ENCODE measurements around the gene PLAAT2.

Gene PLAAT2

DNA sequence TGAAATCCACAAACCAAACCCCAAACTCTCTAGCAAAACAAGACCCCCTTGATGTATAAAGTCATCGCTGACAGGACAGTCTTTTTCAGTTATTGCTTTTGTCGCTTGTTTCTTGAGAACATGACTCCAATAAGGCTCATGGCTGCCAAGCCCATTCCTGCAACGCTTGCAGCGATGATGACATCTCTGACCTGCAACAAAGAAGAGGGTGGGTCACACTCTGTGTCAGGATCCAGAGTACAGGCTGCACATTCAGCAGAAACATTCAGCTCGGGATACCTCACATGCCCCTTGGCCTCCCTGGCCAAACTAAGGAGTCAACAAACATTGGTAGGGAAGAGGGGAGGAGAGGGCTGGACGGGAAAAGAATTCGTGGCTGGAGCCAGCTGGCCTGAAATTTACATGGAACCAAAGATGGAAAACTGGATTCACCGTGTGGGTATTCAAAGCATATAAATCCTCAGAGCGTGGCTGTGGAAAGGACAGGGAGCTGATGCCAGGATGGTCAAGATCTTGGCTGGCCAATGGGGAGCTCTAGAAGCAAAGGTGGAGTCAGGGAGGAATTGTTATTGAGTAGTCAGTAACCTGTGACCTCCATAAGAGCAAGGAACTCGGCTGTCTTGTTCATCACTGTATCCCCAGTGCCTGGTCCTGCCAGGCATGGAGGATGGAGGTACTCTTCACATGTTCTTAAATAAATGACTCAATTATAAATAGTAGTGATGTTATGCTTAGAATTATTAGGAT, 11.8 kb upstream of the PLAAT2 start:
- peak overlapping the region; percentile 59 for H3K4me3 ChIP-seq (ENCODE audit: low read depth, low read length)
- H3K4me1 ChIP-seq (ENCODE audit: control insufficient read depth, insufficient read depth, low read length, unreplicated experiment), result peaks cover 19% of the 10 kb centered on the region
- peak overlapping the region; percentile 51 for H3K27ac ChIP-seq (ENCODE audit: low read depth, low read length)
- no peaks in the 10 kb centered on the region for H3K79me2 ChIP-seq (ENCODE audit: control insufficient read depth, insufficient read depth, low read length, unreplicated experiment)
- H3K36me3 ChIP-seq (ENCODE audit: insufficient read depth, low read length), result peaks cover 3% of the 10 kb centered on the region
- H3K27me3 ChIP-seq (ENCODE audit: insufficient read depth, low read length), result no peaks in the 10 kb centered on the region
- H2AFZ ChIP-seq (ENCODE audit: low read length, unreplicated experiment), result peak overlapping the region; percentile 73

DNA sequence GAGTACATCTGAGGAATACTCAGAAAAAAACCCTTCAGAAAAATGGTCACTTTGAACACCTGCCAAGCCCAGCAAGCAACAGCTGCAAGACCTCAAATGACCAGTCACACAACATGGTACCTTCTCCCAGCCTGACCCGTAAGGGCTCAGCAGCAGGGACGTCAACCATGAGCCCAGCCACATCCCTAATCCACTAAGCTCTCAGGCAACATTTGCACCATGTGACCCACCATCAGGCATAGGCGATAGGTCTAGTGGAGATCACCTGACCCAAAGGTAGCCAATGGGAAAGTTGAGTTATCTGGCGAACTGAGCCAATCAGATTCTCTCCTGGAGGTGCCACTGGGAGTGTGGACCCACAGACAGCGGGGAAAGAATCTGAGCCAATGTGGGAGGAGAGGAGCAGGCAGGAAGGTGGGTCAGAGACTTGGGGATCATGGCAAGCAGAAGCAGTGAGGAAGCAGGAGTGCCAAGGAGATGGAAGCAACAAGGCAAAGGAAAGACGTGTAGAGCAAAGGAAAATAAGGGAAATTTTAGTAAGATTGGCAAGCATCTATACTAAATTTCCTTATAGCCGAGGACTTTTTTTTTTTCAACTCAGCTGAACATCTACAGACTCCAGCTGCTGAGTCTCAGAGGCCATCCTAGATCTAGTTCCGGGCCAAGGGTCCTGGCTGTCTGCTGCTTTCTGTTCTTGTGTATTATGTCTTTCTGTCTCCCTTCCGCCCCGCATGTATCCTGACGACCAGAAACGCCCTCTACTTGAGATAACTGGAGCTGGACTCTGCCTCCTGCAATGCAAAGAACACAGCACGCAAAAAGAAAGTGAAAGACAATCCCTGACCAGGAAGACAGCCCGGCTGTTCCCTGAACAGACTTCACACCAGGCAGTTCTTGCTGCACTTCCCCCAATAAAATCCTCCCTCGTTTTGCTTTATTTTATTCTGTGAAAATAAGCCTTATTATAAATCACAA, 11.0 kb upstream of the PLAAT2 start:
- H3K4me1 ChIP-seq (ENCODE audit: control insufficient read depth, insufficient read depth, low read length, unreplicated experiment), result peaks cover 19% of the 10 kb centered on the region
- H3K27me3 ChIP-seq (ENCODE audit: insufficient read depth, low read length), result no peaks in the 10 kb centered on the region
- peak overlapping the region; percentile 59 for H3K4me3 ChIP-seq (ENCODE audit: low read depth, low read length)
- H3K79me2 ChIP-seq (ENCODE audit: control insufficient read depth, insufficient read depth, low read length, unreplicated experiment), result no peaks in the 10 kb centered on the region
- H3K36me3 ChIP-seq (ENCODE audit: insufficient read depth, low read length), result no peaks in the 10 kb centered on the region
- peak overlapping the region; percentile 51 for H3K27ac ChIP-seq (ENCODE audit: low read depth, low read length)
- peak overlapping the region; percentile 73 for H2AFZ ChIP-seq (ENCODE audit: low read length, unreplicated experiment)

DNA sequence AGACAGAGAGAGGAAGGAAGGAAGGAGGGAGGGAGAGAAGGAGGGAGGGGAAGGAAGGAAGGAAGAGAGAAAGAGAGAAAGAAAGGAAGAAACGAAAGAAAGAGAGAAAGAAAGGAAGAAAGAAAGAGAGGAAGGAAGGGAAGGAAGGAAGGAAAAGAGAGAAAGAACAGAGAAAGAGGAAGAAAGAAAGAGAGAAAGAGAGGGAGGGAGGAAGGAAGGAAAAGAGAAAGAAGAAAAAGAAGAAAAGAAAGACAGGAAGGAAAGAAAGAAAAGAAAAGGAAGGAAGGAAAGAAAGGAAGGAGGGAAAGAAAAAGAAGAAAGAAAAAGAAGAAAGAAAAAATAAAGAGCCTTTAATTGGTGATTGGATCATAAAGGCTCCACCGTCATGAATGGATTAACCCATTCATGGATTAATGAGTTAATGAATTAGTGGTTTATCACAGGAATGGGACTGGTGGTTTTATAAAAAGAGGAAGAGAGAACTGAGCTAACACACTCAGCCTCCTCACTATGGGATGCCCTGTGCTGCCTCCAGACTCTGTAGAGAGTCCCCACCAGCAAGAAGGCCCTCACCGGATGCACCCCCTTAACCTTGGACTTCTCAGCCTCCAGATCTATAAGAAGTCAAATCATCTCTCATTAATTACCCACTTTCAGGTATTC, 9.0 kb upstream of the PLAAT2 start:
- no peak overlapping the region for H3K27ac ChIP-seq (ENCODE audit: low read depth, low read length)

DNA sequence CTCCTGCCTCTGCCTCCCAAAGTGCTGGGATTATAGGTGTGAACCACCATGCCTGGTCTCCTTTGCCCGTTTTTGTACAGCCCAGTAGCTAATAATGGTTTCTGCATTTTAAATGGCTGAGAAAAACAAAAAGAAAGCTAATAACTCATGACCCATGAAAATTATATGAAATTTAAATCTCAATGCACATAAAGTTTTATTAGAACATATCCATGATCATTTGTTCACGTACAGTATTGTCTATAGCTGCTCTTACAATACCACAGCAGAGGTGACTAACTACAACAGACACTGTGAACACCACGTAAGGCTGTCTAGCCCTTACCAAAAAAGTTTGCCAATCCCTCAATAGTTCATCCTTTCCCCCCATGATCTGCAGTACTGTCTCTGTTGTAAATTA, 6.4 kb upstream of the PLAAT2 start:
- H3K36me3 ChIP-seq (ENCODE audit: insufficient read depth, low read length), result no peaks in the 10 kb centered on the region
- no peaks in the 10 kb centered on the region for H3K27me3 ChIP-seq (ENCODE audit: insufficient read depth, low read length)
- H3K4me3 ChIP-seq (ENCODE audit: low read depth, low read length), result no peak overlapping the region
- no peaks in the 10 kb centered on the region for H3K79me2 ChIP-seq (ENCODE audit: control insufficient read depth, insufficient read depth, low read length, unreplicated experiment)
- H3K27ac ChIP-seq (ENCODE audit: low read depth, low read length), result no peak overlapping the region
- H2AFZ ChIP-seq (ENCODE audit: low read length, unreplicated experiment), result no peak overlapping the region
- H3K4me1 ChIP-seq (ENCODE audit: control insufficient read depth, insufficient read depth, low read length, unreplicated experiment), result peaks cover 26% of the 10 kb centered on the region

More for the DNA sequence above, 9.0 kb upstream of the PLAAT2 start:
- Histone ChIP-seq H3K79me2 (ENCODE audit: control insufficient read depth, insufficient read depth, low read length, unreplicated experiment) (no peaks in the 10 kb centered on the region), H3K36me3 (ENCODE audit: insufficient read depth, low read length) (no peaks in the 10 kb centered on the region), H3K4me3 (ENCODE audit: low read depth, low read length) (no peak overlapping the region), H3K4me1 (ENCODE audit: control insufficient read depth, insufficient read depth, low read length, unreplicated experiment) (peaks cover 29% of the 10 kb centered on the region), H2AFZ (ENCODE audit: low read length, unreplicated experiment) (no peak overlapping the region), H3K27me3 (ENCODE audit: insufficient read depth, low read length) (no peaks in the 10 kb centered on the region)

DNA sequence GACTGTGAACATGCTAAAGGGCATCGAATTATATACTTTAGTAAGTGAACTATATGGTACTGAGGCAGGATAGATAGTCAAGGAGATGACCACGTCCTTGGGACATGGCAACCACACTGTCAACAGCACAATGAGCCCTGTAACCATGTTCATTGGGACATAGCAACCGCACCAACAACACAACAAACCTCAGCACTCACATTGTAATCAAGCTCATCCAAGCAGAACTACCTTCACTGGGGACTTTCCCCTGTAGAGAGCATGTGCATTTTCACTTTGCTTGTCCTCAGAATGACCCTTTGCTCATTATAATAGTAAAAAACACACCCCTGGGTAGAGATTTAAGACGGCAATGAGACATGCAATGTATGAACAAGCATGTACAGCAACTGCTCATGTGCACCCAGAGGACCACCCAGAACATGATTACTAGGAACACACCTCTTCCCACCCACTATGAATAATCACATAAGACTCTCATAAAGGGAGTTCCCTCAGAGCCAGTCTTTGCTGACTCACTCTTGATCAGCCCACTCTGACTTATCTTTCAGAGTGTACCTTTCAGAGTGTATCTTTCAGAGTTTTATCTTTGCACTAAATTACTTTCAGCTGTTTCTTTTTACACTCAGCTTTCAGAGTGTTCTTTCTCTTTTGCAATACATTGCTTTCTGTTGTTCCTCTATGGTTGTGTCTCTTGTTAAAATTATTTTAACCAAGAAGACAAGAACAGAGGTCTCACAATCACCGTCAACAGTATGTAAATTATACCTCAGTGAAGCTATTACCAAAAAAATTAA, 4.1 kb upstream of the PLAAT2 start:
- Histone ChIP-seq H3K27ac (ENCODE audit: low read depth, low read length) (peak overlapping the region; percentile 91), H3K36me3 (ENCODE audit: insufficient read depth, low read length) (no peaks in the 10 kb centered on the region), H3K4me1 (ENCODE audit: control insufficient read depth, insufficient read depth, low read length, unreplicated experiment) (peaks cover 17% of the 10 kb centered on the region), H2AFZ (ENCODE audit: low read length, unreplicated experiment) (peak overlapping the region; percentile 59), H3K79me2 (ENCODE audit: control insufficient read depth, insufficient read depth, low read length, unreplicated experiment) (no peaks in the 10 kb centered on the region), H3K27me3 (ENCODE audit: insufficient read depth, low read length) (no peaks in the 10 kb centered on the region), H3K4me3 (ENCODE audit: low read depth, low read length) (peak overlapping the region; percentile 37)

DNA sequence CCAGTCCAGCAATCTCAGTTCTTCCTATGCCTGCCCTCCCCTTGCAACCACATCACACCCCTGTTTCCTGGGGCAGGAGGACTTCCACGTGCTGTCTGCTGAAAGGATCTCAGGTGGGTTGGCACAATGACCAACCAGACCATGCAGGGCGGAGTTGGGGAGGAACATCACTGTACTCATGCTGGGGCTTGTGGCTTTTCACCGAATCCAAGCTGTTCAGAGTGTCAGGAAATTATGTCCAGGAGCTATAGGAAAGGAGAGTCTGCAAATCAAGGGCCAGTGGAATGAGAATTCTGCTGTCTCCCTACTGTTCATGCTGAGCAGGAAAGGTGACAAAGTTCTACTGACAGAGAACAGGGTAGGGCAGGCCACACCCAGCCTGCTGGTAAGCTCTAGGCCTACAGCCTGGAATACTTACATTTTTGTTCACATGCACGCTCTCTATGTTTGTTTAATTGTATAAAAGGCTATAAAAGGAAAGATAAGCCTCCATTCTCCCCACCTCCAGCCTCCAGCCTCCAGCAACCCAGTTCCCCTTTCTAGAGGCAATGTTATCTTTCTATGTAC, 1.7 kb upstream of the PLAAT2 start:
- Histone ChIP-seq H3K79me2 (ENCODE audit: control insufficient read depth, insufficient read depth, low read length, unreplicated experiment) (no peaks in the 10 kb centered on the region), H3K27ac (ENCODE audit: low read depth, low read length) (no peak overlapping the region), H3K36me3 (ENCODE audit: insufficient read depth, low read length) (no peaks in the 10 kb centered on the region), H2AFZ (ENCODE audit: low read length, unreplicated experiment) (no peak overlapping the region), H3K4me1 (ENCODE audit: control insufficient read depth, insufficient read depth, low read length, unreplicated experiment) (peaks cover 17% of the 10 kb centered on the region), H3K27me3 (ENCODE audit: insufficient read depth, low read length) (no peaks in the 10 kb centered on the region), H3K4me3 (ENCODE audit: low read depth, low read length) (no peak overlapping the region)

DNA sequence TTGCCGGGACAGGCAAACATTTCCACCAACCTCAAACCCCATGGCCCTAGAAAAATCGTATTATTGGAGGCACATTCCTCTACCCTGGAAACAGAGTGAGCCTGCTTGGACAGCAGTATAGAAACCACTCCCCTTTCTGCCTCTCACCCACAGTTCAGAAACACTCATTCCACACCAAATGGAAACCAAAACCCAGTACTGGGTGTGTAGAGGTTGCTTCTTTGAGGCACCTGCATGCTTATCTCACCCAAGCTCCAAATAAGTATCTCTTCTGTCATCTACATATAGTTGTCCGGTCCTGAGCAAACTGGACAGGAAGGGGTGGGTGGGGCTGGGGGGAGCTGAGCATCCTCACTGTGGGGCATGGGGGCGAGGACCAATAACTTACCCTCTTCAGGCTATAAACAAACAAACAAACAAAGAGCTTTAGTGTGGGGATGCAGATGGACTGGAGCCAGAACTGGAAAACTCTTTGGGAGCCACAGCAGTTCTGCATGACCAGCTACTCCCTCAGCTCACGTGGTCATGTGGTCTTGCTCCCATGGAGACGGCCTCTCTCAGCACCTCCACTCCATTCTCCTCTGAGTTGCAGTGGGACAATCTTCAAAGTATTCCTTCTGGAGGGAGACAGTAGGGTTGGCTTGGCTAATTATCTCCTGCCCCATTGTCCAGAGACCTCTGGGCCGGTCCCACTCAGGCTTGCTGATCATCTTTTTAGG, 1.0 kb upstream of the PLAAT2 start:
- H3K36me3 ChIP-seq (ENCODE audit: insufficient read depth, low read length), result no peaks in the 10 kb centered on the region
- H3K27ac ChIP-seq (ENCODE audit: low read depth, low read length), result no peak overlapping the region
- peaks cover 17% of the 10 kb centered on the region for H3K4me1 ChIP-seq (ENCODE audit: control insufficient read depth, insufficient read depth, low read length, unreplicated experiment)
- H3K27me3 ChIP-seq (ENCODE audit: insufficient read depth, low read length), result no peaks in the 10 kb centered on the region
- no peak overlapping the region for H2AFZ ChIP-seq (ENCODE audit: low read length, unreplicated experiment)
- H3K4me3 ChIP-seq (ENCODE audit: low read depth, low read length), result no peak overlapping the region
- H3K79me2 ChIP-seq (ENCODE audit: control insufficient read depth, insufficient read depth, low read length, unreplicated experiment), result no peaks in the 10 kb centered on the region

DNA sequence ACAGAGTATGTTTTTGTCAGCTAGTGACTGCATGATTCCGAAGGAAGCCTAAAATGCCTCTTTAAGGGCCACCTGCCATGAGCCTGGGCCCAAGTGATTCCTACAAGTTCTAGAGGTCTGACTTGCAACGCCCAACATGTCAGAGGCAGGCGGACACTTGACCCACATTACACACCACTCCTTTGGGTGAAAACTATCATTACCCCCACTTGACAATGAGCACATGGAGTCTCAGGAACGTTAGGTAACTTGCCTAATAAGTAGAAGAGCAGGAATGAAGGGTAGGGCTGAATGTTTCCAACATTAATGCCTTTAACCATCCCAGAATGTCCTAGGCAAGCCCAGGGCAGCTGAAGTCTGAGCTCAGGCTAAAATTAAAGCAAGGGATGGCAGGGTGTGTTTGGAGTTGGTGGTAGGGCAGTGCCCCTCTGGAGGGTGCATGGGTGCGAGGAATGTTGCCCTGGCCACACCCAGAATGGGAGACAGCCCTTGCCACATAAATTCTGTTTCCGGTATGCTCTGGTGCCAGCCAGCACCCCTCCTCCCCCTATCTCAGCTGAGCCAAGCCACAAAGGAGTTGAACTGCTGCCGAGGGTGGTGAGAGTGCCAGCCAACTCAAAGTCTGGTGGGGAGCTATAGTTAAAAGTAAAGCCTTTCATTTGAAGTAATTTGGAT, 2.5 kb downstream of the PLAAT2 start:
- Histone ChIP-seq H3K27me3 (ENCODE audit: insufficient read depth, low read length) (0 out of 2 replicates have a peak, but pooled peaks cover 4% of the 10 kb centered on the region), H3K79me2 (ENCODE audit: control insufficient read depth, insufficient read depth, low read length, unreplicated experiment) (no peaks in the 10 kb centered on the region), H3K4me3 (ENCODE audit: low read depth, low read length) (no peak overlapping the region), H2AFZ (ENCODE audit: low read length, unreplicated experiment) (no peak overlapping the region), H3K36me3 (ENCODE audit: insufficient read depth, low read length) (no peaks in the 10 kb centered on the region), H3K27ac (ENCODE audit: low read depth, low read length) (no peak overlapping the region), H3K4me1 (ENCODE audit: control insufficient read depth, insufficient read depth, low read length, unreplicated experiment) (no peaks in the 10 kb centered on the region)

Data from ACC112 (cell line).